ENCODE results near the gene SREK1IP1. TPM values are rescaled to one million over a fixed set of nuclear protein-coding genes. Genes with fewer than 3 reads are reported as not detected.
A peak's percentile ranks its signal among the peaks of the same experiment; 100 is the strongest.

Gene SREK1IP1
- total RNA-seq, 1 experiment from 2014 or later = 3.0 TPM

GRCh38 chr5:64794053-64794770 is 25.7 kb upstream of the SREK1IP1 start:
- Histone ChIP-seq H3K9ac (ENCODE audit: low read length) (no peak overlapping the region), H3F3A (ENCODE audit: low read length, unreplicated experiment) (no peaks in the 10 kb centered on the region), H3K27ac (ENCODE audit: low read length) (no peak overlapping the region), H3K4me1 (ENCODE audit: insufficient read depth, low read length) (0 out of 2 replicates have a peak, but pooled peaks cover 6% of the 10 kb centered on the region), H3K4me3 (ENCODE audit: low read length) (no peak overlapping the region), H3K9me2 (replicated peaks; ENCODE audit: low read length) (no peaks in the 10 kb centered on the region), H4K20me1 (ENCODE audit: low read length) (no peaks in the 10 kb centered on the region), H3K9me3 (ENCODE audit: low read length) (no peaks in the 10 kb centered on the region), H2AFZ (ENCODE audit: low read length) (no peak overlapping the region), H3K27me3 (ENCODE audit: low read length) (no peaks in the 10 kb centered on the region), H3K79me2 (ENCODE audit: low read length) (no peaks in the 10 kb centered on the region), H3K36me3 (ENCODE audit: low read depth, low read length) (no peaks in the 10 kb centered on the region), H3K4me2 (ENCODE audit: low read length) (no peak overlapping the region)
- CTCF ChIA-PET = no interaction called here
- POLR2A ChIA-PET (ENCODE audit: unreplicated experiment) = no interaction called here
- intact Hi-C loops (cut with micrococcal nuclease) = no loop called here
- TF ChIP-seq CTCF (conservative IDR thresholded peaks at IDR 0.05; ENCODE audit: low read depth, low read length) = no peak
- TF ChIP-seq EZH2 (IDR thresholded peaks at IDR 0.05; ENCODE audit: low read length, unreplicated experiment) = no peak
- no peak for TF ChIP-seq EZH2phosphoT487 (IDR thresholded peaks at IDR 0.05; ENCODE audit: borderline replicate concordance, low read length)
- no peak for DNase-seq
- ATAC-seq = no peak
- BruUV-seq (replicated peaks) = no TSS peak

DNA sequence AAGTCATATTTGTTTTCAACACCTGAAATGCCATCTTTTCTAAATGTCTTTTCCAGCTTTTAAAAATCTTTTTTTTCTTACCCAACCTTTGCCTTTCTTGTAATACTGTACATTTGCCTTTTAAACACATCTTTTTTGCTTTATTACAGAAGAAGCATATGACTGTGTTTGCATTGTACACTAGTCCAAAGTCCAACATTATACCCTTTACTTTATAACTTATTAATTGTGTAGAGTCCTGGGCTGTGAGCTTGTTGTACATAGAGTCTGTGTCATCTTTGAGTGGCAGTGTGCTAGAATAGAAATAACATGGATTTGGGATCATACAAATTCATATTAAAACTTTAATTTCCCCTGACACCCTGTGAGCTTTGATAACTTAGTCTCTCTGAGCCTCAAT is 24.0 kb upstream of the SREK1IP1 start:
- ATAC-seq (no peak), DNase-seq (no peak)
- H3K9ac ChIP-seq (ENCODE audit: low read length) = no peak overlapping the region
- no peaks in the 10 kb centered on the region for H3K79me2 ChIP-seq (ENCODE audit: low read length)
- no peak overlapping the region for H3K4me2 ChIP-seq (ENCODE audit: low read length)
- CTCF ChIA-PET = no interaction called here
- TF ChIP-seq EZH2phosphoT487 (IDR thresholded peaks at IDR 0.05; ENCODE audit: borderline replicate concordance, low read length) (no peak), CTCF (conservative IDR thresholded peaks at IDR 0.05; ENCODE audit: low read depth, low read length) (no peak)
- H2AFZ ChIP-seq (ENCODE audit: low read length) = no peak overlapping the region
- H3F3A ChIP-seq (ENCODE audit: low read length, unreplicated experiment) = no peaks in the 10 kb centered on the region
- H3K4me3 ChIP-seq (ENCODE audit: low read length) = no peak overlapping the region
- 0 out of 2 replicates have a peak, but pooled peaks cover 6% of the 10 kb centered on the region for H3K4me1 ChIP-seq (ENCODE audit: insufficient read depth, low read length)
- intact Hi-C loops (cut with micrococcal nuclease) = no loop called here
- H4K20me1 ChIP-seq (ENCODE audit: low read length) = no peaks in the 10 kb centered on the region
- no peaks in the 10 kb centered on the region for H3K9me3 ChIP-seq (ENCODE audit: low read length)
- POLR2A ChIA-PET (ENCODE audit: unreplicated experiment) = no interaction called here
- no peak overlapping the region for H3K27ac ChIP-seq (ENCODE audit: low read length)
- no peaks in the 10 kb centered on the region for H3K9me2 ChIP-seq (replicated peaks; ENCODE audit: low read length)
- no peaks in the 10 kb centered on the region for H3K27me3 ChIP-seq (ENCODE audit: low read length)
- BruUV-seq (replicated peaks) = no TSS peak
- H3K36me3 ChIP-seq (ENCODE audit: low read depth, low read length) = no peaks in the 10 kb centered on the region

- H3K27ac ChIP-seq (ENCODE audit: low read length) = no peak overlapping the region
- POLR2A ChIA-PET (ENCODE audit: unreplicated experiment) = no interaction called here
- peak; percentile 45 for DNase-seq
- no peaks in the 10 kb centered on the region for H4K20me1 ChIP-seq (ENCODE audit: low read length)
- intact Hi-C loops (cut with micrococcal nuclease) = no loop called here
- CTCF ChIA-PET = no interaction called here
- H3K4me2 ChIP-seq (ENCODE audit: low read length) = no peak overlapping the region
- no peaks in the 10 kb centered on the region for H3K9me2 ChIP-seq (replicated peaks; ENCODE audit: low read length)
- H3K36me3 ChIP-seq (ENCODE audit: low read depth, low read length) = no peaks in the 10 kb centered on the region
- no TSS peak for BruUV-seq (replicated peaks)
- no peaks in the 10 kb centered on the region for H3K79me2 ChIP-seq (ENCODE audit: low read length)
- H3K9me3 ChIP-seq (ENCODE audit: low read length) = no peaks in the 10 kb centered on the region
- no peaks in the 10 kb centered on the region for H3F3A ChIP-seq (ENCODE audit: low read length, unreplicated experiment)
- no peak for TF ChIP-seq EZH2phosphoT487 (IDR thresholded peaks at IDR 0.05; ENCODE audit: borderline replicate concordance, low read length)
- no peak for TF ChIP-seq CTCF (conservative IDR thresholded peaks at IDR 0.05; ENCODE audit: low read depth, low read length)
- TF ChIP-seq EZH2 (IDR thresholded peaks at IDR 0.05; ENCODE audit: low read length, unreplicated experiment) = no peak
- no peak overlapping the region for H3K4me3 ChIP-seq (ENCODE audit: low read length)
- no peak overlapping the region for H2AFZ ChIP-seq (ENCODE audit: low read length)
- H3K9ac ChIP-seq (ENCODE audit: low read length) = no peak overlapping the region
- 0 out of 2 replicates have a peak, but pooled peaks cover 6% of the 10 kb centered on the region for H3K4me1 ChIP-seq (ENCODE audit: insufficient read depth, low read length)
- no peak for ATAC-seq
- no peaks in the 10 kb centered on the region for H3K27me3 ChIP-seq (ENCODE audit: low read length)
Measured at GRCh38 chr5:64790210-64790609, 21.7 kb upstream of the SREK1IP1 start.
